ENCODE data around the gene CR2.

DNA sequence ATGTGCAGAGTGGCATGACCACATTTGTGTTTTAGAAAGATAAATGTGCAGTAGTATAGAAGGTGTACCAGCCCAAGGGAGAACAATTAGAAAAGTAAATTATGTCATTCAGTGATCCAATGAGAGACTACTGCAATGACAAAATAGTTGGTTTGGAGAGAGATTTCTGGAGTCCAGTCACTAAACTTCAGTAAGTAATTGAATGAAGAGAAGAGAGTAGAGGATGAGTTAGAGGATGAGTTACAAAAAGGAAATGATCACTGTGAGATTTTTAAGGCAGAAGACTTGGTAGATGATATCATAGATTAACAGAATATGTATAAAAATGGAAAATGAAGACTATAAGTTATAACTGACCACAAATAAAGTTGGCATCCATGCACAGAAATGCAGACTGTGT is 8.4 kb downstream of the CR2 start:
- TF ChIP-seq, protein P1, sequence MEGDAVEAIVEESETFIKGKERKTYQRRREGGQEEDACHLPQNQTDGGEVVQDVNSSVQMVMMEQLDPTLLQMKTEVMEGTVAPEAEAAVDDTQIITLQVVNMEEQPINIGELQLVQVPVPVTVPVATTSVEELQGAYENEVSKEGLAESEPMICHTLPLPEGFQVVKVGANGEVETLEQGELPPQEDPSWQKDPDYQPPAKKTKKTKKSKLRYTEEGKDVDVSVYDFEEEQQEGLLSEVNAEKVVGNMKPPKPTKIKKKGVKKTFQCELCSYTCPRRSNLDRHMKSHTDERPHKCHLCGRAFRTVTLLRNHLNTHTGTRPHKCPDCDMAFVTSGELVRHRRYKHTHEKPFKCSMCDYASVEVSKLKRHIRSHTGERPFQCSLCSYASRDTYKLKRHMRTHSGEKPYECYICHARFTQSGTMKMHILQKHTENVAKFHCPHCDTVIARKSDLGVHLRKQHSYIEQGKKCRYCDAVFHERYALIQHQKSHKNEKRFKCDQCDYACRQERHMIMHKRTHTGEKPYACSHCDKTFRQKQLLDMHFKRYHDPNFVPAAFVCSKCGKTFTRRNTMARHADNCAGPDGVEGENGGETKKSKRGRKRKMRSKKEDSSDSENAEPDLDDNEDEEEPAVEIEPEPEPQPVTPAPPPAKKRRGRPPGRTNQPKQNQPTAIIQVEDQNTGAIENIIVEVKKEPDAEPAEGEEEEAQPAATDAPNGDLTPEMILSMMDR (IDR thresholded peaks at IDR 0.05): no peak
- TF ChIP-seq POLR2A (IDR thresholded peaks at IDR 0.05): no peak
